ENCODE results near the gene RHOT2.

RHOT2 gene

GRCh38 chr16:716768-717325 lies 48.9 kb downstream of the RHOT2 start:
- no peak for DNase-seq

GRCh38 chr16:717450-718245 lies 49.7 kb downstream of the RHOT2 start:
- no peak for DNase-seq

GRCh38 chr16:718389-718788 lies 50.5 kb downstream of the RHOT2 start:
- no peak for DNase-seq

GRCh38 chr16:718922-719321 lies 51.0 kb downstream of the RHOT2 start:
- no peak for DNase-seq

GRCh38 chr16:719815-720446 lies 52.0 kb downstream of the RHOT2 start:
- no peak for DNase-seq

GRCh38 chr16:720447-720989 lies 52.6 kb downstream of the RHOT2 start:
- no peak for DNase-seq

- DNase-seq = peak; percentile 69
These were observed 53.2 kb downstream of the RHOT2 start, which contains the start of gene ANTKMT for GRCh38 chr16:720990-721764. Gene ANTKMT, plus strand, starts transcription at chr16:721146. Its CDS starts 129 bp downstream, at chr16:721275.

GRCh38 chr16:721765-722540 lies 54.0 kb downstream of the RHOT2 start:
- no peak for DNase-seq

GRCh38 chr16:722835-723633 lies 55.1 kb downstream of the RHOT2 start:
- DNase-seq = no peak

- DNase-seq = no peak
These were observed 55.8 kb downstream of the RHOT2 start for GRCh38 chr16:723695-724094.

Measured in stimulated activated naive CD4-positive, alpha-beta T cell treated with Interleukin-2 at 50 U/mL for 16 hours (primary cell).